Lung (tissue), 12 donors: ENCODE results near the gene PRSS36. TPM values are rescaled to one million over a fixed set of nuclear protein-coding genes. Genes with fewer than 3 reads are reported as not detected.
A peak's percentile ranks its signal among the peaks of the same experiment; 100 is the strongest.
"Not testable (repeated sequence)": the region's sequence is repeated elsewhere in the genome, so short reads cannot be mapped to it uniquely, and the experiment has no call there.

Experiments used
- ATAC-seq: fragments of 200-7000 bp; cut with Tn5 transposase; one replicate; pipeline ENCODE4 v1.9.1; 2020; ENCODE audit warnings: moderate number of reproducible peaks; ENCODE audit not compliant: insufficient read depth, low FRiP score
- DNase-seq, 3 donors: peaks; one replicate each; pipeline ENCODE4 v3.0.0-alpha.2; 2013 to 2017
- H3K27ac ChIP-seq, 2 donors: one replicate each; pipeline ENCODE4 v1.5.1; 2013; ENCODE audit warnings: mild to moderate bottlenecking in 2 of 2, moderate library complexity in 2 of 2, control low read depth in 1 of 2, inconsistent platforms in 1 of 2, low read depth in 1 of 2, low read length in 1 of 2
- H3K27me3 ChIP-seq, 3 donors: one replicate each; pipeline ENCODE4 v1.5.1; 2013; ENCODE audit warnings: low read length in 2 of 3; ENCODE audit not compliant: control insufficient read depth in 3 of 3, insufficient read depth in 3 of 3
- H3K36me3 ChIP-seq, 4 donors: one replicate each; pipeline ENCODE4 v1.5.1; 2013; ENCODE audit warnings: low read length in 4 of 4, mild to moderate bottlenecking in 1 of 4, moderate library complexity in 1 of 4; ENCODE audit not compliant: control insufficient read depth in 4 of 4, insufficient read depth in 4 of 4
- H3K4me1 ChIP-seq, 5 donors: one replicate each; pipeline ENCODE4 v1.5.1; 2013; ENCODE audit warnings: low read length in 5 of 5, mild to moderate bottlenecking in 2 of 5, moderate library complexity in 1 of 5; ENCODE audit not compliant: control insufficient read depth in 5 of 5, insufficient read depth in 5 of 5
- H3K4me3 ChIP-seq: one replicate; pipeline ENCODE4 v1.5.1; 2013; ENCODE audit warnings: mild to moderate bottlenecking, control low read depth, moderate library complexity
- H3K9ac ChIP-seq, 2 donors: one replicate each; pipeline ENCODE4 v1.5.1; 2013; ENCODE audit warnings: low read length in 2 of 2, control low read depth in 1 of 2; ENCODE audit not compliant: insufficient read depth in 1 of 2
- H3K9me3 ChIP-seq, 4 donors: one replicate each; pipeline ENCODE4 v1.5.1; 2013; ENCODE audit warnings: low read length in 3 of 4, mild to moderate bottlenecking in 1 of 4, moderate library complexity in 1 of 4; ENCODE audit not compliant: control insufficient read depth in 4 of 4, insufficient read depth in 3 of 4
- WGBS, 2 donors: extraction: QIAGEN DNeasy Blood & Tissue Kit; methylation state at CpG; one replicate each; pipeline ENCODE4 v1.1.7; 2013; 5-methylcytosine and 5-hydroxymethylcytosine counted together
- polyA plus RNA-seq, 2 donors: library from polyadenylated mRNA; stranded (reverse); fragments of 200-250 nt; gene quantifications; one replicate each; pipeline ENCODE4 v1.2.1, GENCODE V29; 2013
- total RNA-seq, 2 donors: library from RNA; depleted of rRNA in 1 of 2; stranded (reverse); fragments of >200 nt in 1 of 2; gene quantifications; one replicate each; pipeline ENCODE4 v1.2.1, GENCODE V29; 2014 to 2021
- TF ChIP-seq, protein P1 (sequence below): IDR thresholded peaks from 2 replicates; pipeline ENCODE4 v1.5.1; 2012; ENCODE audit warnings: mild to moderate bottlenecking; ENCODE audit errors: control extremely low read depth, extremely low read depth
- donor health status: control.
- donor health status: control.
- donor health status: Bipolar disorder and iron deficiency.
- donor health status: healthy.
- donor health status: DM: yes; HTN: yes; CAD: no.

PRSS36 gene
- total and polyA plus RNA-seq, 4 donors, result 0.43 to 4.2 (median 3.1) TPM

DNA sequence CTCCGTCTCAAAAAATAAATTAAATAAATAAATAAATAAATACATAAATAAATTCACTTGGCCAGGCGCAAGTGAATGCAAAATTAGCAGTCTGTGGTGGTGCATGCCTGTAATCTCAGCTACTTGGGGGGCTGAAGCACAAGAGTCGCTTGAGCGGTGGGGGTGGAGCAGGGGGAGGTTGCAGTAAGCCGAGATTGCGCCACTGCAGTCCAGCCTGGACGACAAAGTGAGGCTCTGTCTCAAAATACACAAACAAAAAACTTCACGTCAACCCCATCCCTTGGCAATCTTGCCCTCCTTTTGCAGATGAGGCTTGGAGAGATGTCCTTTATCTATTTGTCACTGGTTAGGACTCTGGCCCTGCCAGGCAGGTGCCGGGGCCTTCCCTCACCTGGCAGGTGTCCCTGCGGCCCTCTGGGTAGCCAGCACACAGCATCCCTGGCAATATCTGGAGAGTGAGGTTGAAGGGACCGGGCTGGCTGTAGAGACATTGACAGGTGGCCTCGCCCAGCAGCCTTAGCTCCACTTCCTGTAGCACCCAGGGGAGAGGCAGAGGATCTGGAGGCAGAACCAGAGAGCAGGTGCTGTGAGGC is 4.4 kb downstream of the PRSS36 start:
- ATAC-seq (no peak), DNase-seq (no peak)
- Histone ChIP-seq H3K4me3 (no peak overlapping the region), H3K9ac (no peak overlapping the region), H3K27ac (no peak overlapping the region), H3K27me3 (peaks cover 0 to 24% (median 15%) of the 10 kb centered on the region in 3 donors), H3K4me1 (peaks cover 5 to 16% (median 9%) of the 10 kb centered on the region in 5 donors), H3K9me3 (no peaks in the 10 kb centered on the region), H3K36me3 (no peaks in the 10 kb centered on the region)
- TF ChIP-seq, protein P1, sequence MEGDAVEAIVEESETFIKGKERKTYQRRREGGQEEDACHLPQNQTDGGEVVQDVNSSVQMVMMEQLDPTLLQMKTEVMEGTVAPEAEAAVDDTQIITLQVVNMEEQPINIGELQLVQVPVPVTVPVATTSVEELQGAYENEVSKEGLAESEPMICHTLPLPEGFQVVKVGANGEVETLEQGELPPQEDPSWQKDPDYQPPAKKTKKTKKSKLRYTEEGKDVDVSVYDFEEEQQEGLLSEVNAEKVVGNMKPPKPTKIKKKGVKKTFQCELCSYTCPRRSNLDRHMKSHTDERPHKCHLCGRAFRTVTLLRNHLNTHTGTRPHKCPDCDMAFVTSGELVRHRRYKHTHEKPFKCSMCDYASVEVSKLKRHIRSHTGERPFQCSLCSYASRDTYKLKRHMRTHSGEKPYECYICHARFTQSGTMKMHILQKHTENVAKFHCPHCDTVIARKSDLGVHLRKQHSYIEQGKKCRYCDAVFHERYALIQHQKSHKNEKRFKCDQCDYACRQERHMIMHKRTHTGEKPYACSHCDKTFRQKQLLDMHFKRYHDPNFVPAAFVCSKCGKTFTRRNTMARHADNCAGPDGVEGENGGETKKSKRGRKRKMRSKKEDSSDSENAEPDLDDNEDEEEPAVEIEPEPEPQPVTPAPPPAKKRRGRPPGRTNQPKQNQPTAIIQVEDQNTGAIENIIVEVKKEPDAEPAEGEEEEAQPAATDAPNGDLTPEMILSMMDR, result no peak
- 77 to 78% methylated on average over 12 of the region's 12 CpGs for WGBS, 2 donors

DNA sequence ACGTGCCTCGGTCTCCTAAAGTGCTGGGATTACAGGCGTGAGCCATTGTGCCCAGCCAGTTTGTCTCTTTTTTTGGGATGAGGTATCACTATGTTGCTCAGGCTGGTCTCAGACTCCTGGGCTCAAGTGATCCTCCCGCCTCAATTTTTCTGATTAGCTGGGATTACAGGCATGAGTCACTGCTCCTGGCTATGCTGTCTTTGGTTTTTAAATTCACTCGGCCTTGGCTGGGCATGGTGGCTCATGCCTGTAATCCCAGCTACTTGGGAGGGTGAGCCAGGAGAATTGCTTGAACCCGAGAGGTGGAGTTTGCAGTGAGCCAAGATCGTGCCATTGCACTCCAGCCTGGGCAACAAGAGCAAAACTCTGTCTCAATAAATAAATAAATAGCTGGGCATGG is 5.4 kb downstream of the PRSS36 start:
- H3K36me3 ChIP-seq, ATAC-seq, H3K27ac ChIP-seq, H3K9ac ChIP-seq, DNase-seq, H3K4me3 ChIP-seq, H3K9me3 ChIP-seq: not testable (repeated sequence)
- H3K27me3 ChIP-seq, result peaks cover 0 to 22% (median 13%) of the 10 kb centered on the region in 3 donors
- H3K4me1 ChIP-seq, result peaks cover 5 to 16% (median 9%) of the 10 kb centered on the region in 5 donors
- 91 to 96% methylated on average over 7 of the region's 7 CpGs for WGBS, 2 donors

DNA sequence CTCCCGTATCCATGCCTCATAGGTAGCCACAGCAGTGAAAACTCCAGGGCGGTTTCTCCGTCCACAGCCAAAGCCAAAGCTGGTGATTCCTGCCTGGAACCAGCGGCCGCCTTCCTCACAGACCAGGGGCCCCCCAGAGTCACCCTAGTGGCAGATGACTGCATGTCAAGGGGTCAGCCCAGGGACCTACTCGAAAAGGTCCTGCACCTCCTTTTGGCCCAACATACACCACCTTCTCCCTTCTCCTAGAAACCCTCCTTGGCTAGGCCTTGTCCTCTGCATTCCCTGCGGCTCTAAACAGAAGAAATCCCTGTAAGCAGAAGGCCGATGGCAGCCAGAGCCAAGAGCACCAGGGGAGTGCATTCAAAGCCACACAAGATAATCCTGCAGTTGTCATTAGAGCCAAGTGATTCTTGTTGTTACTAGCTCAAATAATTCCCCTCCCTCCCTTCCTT is 6.1 kb downstream of the PRSS36 start:
- ATAC-seq, result no peak
- WGBS, 2 donors, result 93 to 99% methylated on average over 8 of the region's 8 CpGs
- peaks cover 7 to 23% (median 12%) of the 10 kb centered on the region in 5 donors for H3K4me1 ChIP-seq
- DNase-seq, result no peak
- no peak overlapping the region for H3K9ac ChIP-seq
- no peaks in the 10 kb centered on the region for H3K36me3 ChIP-seq
- no peak overlapping the region for H3K27ac ChIP-seq
- H3K9me3 ChIP-seq, result no peaks in the 10 kb centered on the region
- no peak overlapping the region for H3K4me3 ChIP-seq
- H3K27me3 ChIP-seq, result peaks cover 0 to 22% (median 10%) of the 10 kb centered on the region in 3 donors
- TF ChIP-seq, protein P1, result no peak

DNA sequence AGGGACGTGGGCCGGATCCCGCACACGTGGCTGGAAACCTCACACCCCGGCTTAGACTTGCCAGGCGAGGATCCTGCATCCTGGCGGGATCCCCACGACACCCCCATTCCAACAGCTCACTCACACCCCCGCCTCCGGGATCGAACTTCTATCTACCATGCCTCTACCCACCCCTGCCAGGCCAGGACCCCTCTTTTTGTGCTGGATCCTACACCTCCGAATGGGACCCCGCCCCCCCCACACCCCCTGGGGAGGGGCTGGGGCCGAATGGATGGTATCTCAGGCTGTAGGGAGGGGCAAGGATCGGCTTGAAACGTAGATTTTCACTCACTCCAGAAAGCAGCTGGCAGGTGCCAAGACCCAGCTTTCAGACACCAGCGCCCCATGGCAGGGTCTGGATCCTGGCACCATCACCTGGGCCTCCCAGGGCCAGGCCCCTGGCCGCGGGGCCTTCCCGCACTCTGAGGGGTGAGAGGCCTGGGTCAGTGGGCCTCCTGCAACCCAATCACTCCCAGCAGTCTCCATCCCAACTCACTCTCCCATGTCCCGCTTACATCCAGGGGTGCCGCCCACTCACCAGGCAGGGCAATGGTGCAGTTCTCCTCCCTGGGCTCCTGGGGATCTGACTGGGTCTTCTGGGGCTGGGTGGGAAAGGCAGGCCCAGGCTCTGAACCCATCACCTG is 6.7 kb downstream of the PRSS36 start:
- 59 to 73% methylated on average over 16 to 22 of the region's 22 CpGs for WGBS, 2 donors
- no peak for ATAC-seq
- Histone ChIP-seq H3K27me3 (peaks cover 0 to 21% (median 10%) of the 10 kb centered on the region in 3 donors), H3K9ac (no peak overlapping the region), H3K4me1 (peaks cover 7 to 29% (median 18%) of the 10 kb centered on the region in 5 donors), H3K27ac (peak overlapping the region in 1 of 2 donors; percentile 81), H3K36me3 (no peaks in the 10 kb centered on the region), H3K4me3 (peak overlapping the region; percentile 18), H3K9me3 (no peaks in the 10 kb centered on the region)
- no peak for DNase-seq
- TF ChIP-seq, protein P1, result no peak
